Activated effector memory CD4-positive, alpha-beta T cell treated with anti-CD3 and anti-CD28 coated beads, Interleukin-2, amount 50 U/mL, for 16 hours (primary cell): ENCODE measurements around the gene SMPD3.
"Not testable (repeated sequence)": the region's sequence is repeated elsewhere in the genome, so short reads cannot be mapped to it uniquely, and the experiment has no call there.

Experiments
- DNase-seq: peaks from one replicate; pipeline ENCODE4 v3.0.0-alpha.2; 2020

Gene SMPD3

GRCh38 chr16:68448360-68448970, at the start of gene SMPD3:
SMPD3 (minus strand) TSS chr16:68448508; CDS start chr16:68372181, 76,327 bp downstream.
- DNase-seq: peak; percentile 100

DNA sequence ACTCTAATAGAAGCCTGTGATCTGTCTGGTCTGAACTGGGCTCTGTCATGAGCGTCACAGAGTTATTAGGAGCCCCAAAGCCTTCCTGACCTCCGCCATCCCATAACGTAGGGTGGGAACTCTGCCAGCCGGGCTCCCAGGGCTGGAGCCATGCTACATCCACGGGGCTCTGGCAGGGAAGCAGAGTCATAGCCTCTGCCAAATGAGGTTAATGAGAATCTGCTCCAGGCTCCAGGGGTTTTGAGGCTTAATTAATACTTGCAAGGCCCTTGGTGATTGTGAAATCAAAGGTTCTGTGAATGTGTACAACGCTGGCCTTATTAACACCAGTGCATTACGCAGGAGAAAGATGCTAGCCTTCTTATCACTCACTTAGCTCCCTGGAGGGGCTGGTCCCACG, 48.4 kb upstream of the SMPD3 start:
- DNase-seq: no peak

DNA sequence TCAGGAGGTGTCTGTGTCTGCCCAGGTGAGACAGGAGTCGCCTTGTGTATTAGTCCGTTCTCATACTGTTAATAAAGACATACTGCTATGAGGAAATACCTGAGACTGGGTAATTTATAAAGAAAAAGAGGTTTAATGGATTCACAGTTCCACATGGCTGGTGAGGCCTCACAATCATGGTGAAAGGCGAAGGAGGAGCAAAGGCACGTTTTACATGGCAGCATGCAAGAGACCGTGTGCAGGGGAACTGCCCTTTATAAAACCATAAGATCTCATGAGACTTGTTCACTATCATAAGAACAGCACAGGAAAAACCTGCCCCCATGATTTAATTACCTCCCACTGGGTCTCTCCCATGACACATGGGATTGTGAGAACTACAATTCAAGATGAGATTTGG, 46.0 kb upstream of the SMPD3 start:
- DNase-seq: not testable (repeated sequence)

DNA sequence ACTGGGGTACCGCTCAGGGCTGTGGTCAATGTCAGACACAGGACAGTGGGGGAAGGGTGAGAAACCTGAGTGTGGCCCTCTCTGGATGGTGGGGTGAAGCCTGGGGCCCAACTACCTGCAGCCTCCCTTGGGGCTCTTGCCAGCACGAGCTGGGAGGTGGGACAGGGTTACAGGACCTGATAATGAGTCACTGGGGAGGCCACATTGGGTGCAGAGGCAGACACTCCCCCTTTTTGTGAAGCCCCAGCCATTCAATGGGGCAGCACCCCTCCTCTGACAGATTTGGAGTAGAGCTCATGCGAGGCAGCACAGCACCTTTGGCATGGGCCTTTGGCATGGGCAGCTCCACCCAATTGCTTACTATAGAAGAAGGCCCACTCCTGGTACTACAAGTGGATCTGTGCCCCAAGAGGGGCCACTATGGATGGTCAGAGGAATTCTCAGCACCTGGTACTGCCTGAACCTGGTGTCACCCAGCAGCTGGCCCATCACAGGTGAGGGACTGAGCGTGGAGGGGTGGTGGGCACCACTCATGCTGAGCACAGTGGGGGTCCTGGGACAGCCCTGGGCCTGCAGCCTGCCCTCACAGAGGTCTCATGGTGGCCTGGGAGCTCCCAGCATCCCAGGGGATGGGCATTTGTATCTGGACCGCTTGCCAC, 45.2 kb upstream of the SMPD3 start:
- no peak for DNase-seq

- DNase-seq: no peak
Observed at GRCh38 chr16:68492543-68493411, 44.5 kb upstream of the SMPD3 start.

DNA sequence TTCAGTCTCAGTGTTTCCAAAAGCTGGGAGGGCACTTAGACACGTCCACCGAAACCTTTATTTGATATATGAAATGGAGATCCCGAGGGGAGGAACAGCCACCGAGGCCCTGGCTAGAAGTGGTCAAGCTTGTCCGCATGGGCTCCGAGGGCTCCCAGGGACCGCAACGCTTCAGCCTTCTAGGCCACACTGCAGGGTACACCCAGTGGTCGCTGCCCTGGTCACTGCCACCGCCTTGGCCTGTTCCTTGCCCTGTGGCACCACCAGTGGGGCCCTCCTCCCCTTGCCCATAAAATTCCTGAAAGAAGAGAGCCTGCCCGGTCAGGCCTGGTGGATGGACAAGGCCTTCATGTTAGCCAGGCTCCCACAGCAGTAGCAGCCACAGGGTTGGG, 43.8 kb upstream of the SMPD3 start:
- DNase-seq: no peak

DNA sequence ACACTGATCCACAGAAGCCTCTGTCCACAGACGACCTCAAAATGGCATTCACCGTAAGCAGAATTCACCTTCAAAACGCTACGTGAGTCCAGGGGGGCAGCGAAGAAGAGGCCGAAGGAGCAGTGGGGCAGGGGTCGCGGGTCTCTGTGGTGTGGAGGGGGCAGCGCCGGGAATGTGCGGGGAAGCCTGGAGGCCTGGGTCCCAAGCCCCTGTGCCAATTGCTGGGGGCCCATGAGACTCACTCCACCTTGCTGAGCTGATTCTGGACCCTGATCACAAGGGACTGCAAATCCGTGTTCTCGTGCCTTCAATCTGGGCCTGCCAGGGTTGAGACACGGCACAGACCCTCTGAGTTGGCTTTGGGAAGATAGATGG, 43.3 kb upstream of the SMPD3 start:
- DNase-seq: no peak

GRCh38 chr16:68490829-68491575, 42.7 kb upstream of the SMPD3 start:
- DNase-seq: no peak

DNA sequence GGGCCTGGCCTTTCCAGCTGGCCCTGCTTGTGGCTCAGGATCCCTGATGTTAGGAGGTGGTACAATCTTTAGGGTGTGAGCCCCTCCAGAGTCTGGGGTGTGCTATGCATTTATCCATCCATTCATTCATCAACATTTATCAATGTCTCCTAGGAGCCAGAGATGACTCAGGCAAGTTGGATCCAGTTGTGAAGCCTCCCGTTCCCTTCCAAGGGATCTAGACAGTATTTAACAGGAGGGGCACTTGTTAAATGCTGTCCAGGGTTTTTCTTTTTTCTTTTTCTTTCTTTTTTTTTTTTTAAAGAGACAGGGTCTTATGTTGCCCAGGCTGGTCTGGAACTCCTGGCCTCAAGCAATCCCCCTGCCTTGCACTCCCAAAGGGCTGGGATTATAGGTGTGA, 42.0 kb upstream of the SMPD3 start:
- no peak for DNase-seq

- no peak for DNase-seq
Observed at GRCh38 chr16:68488554-68488953, 40.2 kb upstream of the SMPD3 start.

DNA sequence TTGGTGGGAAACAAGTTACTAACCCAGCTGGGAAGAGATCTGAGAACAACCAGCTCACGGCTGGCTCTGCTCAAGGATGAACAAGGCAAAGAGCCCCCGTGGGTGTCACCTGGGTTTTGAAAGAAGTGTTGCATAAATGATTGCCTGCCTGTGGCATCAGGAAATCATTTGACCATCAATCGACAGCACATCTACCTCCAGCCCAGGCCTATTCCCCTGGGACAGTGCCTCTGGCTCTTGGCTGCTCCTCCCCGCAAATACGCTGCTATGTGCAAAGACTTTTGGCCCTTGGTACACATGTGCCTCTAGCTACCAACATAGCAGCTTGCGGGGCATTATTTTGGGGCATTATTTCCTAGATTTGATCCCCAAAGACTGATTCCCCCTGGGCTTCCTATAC, 39.4 kb upstream of the SMPD3 start:
- no peak for DNase-seq

GRCh38 chr16:68487203-68487514, 38.9 kb upstream of the SMPD3 start:
- no peak for DNase-seq

GRCh38 chr16:68486502-68487202, 38.3 kb upstream of the SMPD3 start:
- DNase-seq: no peak

- DNase-seq: no peak
Observed at GRCh38 chr16:68481636-68482035, 33.3 kb upstream of the SMPD3 start.

DNA sequence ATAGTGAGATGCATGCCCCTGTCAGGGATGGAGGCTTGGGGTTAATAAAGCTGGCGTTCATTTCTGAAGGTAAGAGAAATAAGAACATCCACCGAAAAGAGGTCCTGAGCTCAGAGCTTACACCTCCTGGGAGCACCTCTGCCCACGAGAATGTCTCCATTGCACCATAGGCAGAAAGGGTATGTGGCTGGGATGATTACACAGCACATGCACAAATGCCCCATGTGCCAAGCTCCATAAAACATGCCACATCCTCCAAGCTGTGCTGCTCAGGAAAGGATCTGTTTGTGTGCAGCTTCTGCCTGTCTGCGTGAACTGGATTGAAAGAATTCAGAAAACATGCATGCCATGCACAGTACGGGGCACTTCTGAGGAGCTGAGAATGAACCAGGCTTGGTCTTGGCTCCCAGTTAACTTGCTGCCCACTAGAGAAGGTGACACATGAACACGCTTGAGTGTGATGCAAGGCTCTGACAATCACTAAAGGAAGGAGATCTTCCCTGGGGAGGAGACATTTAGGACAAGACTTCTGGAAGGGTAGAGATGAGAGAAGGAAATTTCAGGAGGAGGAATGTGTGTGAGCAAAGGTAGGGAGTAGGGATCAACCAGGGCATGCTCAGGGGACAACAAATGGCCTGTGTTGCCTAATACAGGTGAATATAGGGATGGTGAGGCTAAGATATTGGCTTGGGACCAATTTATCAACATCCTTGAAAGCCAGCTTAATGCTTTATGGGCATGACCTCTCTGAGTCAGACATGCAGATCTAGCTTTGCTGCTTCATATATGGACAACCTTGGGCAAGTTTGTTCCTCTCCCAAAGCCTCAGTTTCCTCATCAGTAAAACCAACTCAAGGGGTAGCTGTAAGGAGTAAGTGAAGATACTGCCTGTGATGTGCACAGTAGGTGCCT, 32.0 kb upstream of the SMPD3 start:
- DNase-seq: no peak

DNA sequence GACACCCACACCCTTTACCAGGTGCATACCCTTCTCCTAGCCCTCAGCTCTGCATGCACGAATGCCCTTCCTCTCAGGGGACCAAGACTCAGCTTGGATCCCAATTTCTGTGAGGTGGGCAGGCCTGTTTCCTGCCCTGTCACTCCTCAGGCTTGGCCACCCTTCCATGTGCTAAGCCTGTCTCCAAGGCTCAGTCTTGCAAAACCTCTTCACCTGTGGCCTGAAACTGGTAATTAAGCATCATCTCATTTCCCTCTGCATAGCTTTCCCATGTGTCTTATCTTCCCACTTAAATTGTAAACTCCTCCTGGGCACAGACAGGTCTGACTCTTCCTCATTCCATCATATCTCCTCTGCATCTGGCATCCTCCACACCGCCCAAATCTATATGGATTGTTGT, 31.0 kb upstream of the SMPD3 start:
- DNase-seq: no peak

DNA sequence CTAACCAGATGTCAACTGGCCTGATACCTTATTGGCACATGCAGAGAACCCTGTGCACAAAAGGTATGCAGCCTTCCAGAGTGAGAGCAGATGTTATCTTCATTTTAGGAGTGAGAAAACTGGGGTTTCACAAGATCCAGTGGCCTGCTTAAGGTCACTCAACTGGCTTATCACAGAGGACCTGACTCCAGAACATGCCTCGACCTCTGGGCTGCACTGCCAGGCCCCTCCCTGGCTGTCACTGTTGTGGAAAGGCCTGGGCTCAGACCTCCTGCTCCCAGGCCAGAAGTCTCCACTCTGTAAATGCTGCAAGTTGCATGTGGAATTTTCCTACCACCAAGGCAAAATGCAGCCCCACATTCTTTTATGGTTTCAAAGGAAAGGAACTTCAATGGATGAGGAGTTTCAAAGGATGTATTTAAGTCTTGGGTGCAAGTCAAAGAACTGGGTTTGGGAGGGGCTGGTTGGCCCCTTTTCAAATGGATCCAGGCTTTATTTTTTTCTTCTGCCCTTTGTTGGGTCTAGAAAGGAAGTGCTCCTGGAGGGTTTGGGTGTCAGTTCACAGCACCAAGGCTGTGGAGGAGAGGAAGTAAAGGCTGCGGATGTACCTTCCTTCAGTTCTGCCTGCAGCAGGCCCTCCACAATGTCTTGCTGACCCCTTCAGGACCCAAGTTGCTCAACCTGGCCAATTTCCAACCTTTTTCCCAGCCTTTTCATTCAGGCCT, 30.4 kb upstream of the SMPD3 start:
- DNase-seq: no peak

- no peak for DNase-seq
Observed at GRCh38 chr16:68475071-68475470, 26.8 kb upstream of the SMPD3 start.

DNA sequence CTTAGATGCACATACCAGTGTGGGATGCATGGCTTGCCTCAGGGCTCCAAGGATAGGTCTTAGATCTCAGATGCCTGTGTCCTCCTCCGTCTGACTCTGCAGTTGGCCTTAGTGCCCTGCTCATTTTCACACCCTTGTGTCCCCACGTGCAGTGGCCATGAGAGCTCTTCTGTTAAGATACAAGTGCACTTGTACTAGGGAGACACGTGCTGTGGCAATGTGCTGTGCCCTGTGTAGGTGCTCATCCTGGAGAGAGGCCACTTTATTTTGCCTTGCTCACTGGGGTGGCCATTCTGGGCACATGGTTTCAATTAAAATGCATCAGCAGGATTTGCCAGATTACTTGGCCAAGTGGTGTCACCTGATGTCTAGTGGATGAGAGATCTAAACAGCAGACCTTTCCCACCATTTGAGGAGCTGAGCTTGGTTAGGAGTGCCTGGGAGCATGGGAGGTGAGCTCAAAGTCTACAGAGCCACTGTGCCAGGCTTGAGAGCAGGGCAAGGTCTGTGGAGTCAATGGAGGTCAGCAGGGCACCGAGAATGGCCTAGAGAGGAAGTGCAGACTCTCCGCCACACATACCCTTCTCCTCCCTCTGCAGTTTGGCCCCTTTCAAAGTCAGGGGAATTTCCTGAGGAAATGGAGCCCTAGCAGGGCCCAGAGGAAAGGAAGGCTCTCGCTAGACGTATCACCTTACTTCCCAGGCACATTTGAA, 25.2 kb upstream of the SMPD3 start:
- no peak for DNase-seq

- DNase-seq: no peak
Observed at GRCh38 chr16:68472581-68472980, 24.3 kb upstream of the SMPD3 start.
